DND-41 (cell line): ENCODE measurements around the gene SCAMP1.

Experiments
- ATAC-seq: fragments of 200-7000 bp; cut with Tn5 transposase; 3 replicates; pipeline ENCODE4 v1.9.1; 2021; ENCODE audit warnings: low read depth; ENCODE audit not compliant: insufficient read depth
- DNase-seq: peaks from one replicate; pipeline ENCODE4 v3.0.0-alpha.2; 2020
- H2AFZ ChIP-seq: 2 replicates; pipeline ENCODE4 v1.6.0; 2012; ENCODE audit warnings: low read depth, low read length
- H3K27ac ChIP-seq: 2 replicates; pipeline ENCODE4 v1.5.1; 2012; ENCODE audit warnings: low read length, inconsistent platforms
- H3K27me3 ChIP-seq: fragments of 200-600 bp; sonication (generic); 2 replicates; pipeline ENCODE4 v1.6.0; 2012; ENCODE audit warnings: low read length, mild to moderate bottlenecking, inconsistent platforms; ENCODE audit not compliant: insufficient read depth, poor library complexity
- H3K36me3 ChIP-seq: 2 replicates; pipeline ENCODE4 v1.5.1; 2012; ENCODE audit warnings: low read length, inconsistent platforms; ENCODE audit not compliant: insufficient read depth
- H3K4me1 ChIP-seq: 2 replicates; pipeline ENCODE4 v1.5.1; 2012; ENCODE audit warnings: mild to moderate bottlenecking, low read length; ENCODE audit not compliant: insufficient read depth
- H3K4me2 ChIP-seq: 2 replicates; pipeline ENCODE4 v1.6.0; 2012; ENCODE audit warnings: mild to moderate bottlenecking, moderate library complexity, low read length, inconsistent platforms; ENCODE audit not compliant: insufficient read depth
- H3K4me3 ChIP-seq, 2 experiments: fragments of 200-600 bp in 1 of 2; shearing (Covaris generic) in 1 of 2; 2 replicates each; pipeline ENCODE4 v1.5.1; 2012 to 2016; ENCODE audit warnings: inconsistent platforms in 2 of 2, low read length in 2 of 2, mild to moderate bottlenecking in 2 of 2, low read depth in 1 of 2, moderate library complexity in 1 of 2
- H3K79me2 ChIP-seq: 2 replicates; pipeline ENCODE4 v1.6.0; 2012; ENCODE audit warnings: low read length, inconsistent platforms; ENCODE audit not compliant: insufficient read depth
- H3K9ac ChIP-seq: 2 replicates; pipeline ENCODE4 v1.6.0; 2012; ENCODE audit warnings: low read depth, mild to moderate bottlenecking, inconsistent platforms, low read length, moderate library complexity
- H3K9me3 ChIP-seq: 2 replicates; pipeline ENCODE4 v1.5.1; 2012; ENCODE audit warnings: low read length, moderate library complexity, mild to moderate bottlenecking, inconsistent platforms; ENCODE audit not compliant: insufficient read depth, severe bottlenecking
- H4K20me1 ChIP-seq: 2 replicates; pipeline ENCODE4 v1.6.0; 2012; ENCODE audit warnings: low read length; ENCODE audit not compliant: insufficient read depth
- CTCF ChIP-seq: IDR thresholded peaks from 2 replicates; pipeline ENCODE4 v1.5.1; 2012; ENCODE audit warnings: borderline replicate concordance, low read length, moderate library complexity, mild to moderate bottlenecking; ENCODE audit not compliant: poor library complexity, severe bottlenecking; ENCODE audit errors: extremely low read depth
- EZH2 ChIP-seq: IDR thresholded peaks from 3 replicates; pipeline ENCODE4 v1.6.1; 2012; ENCODE audit warnings: borderline replicate concordance, low read depth, mild to moderate bottlenecking, moderate library complexity, low read length, inconsistent platforms; ENCODE audit not compliant: severe bottlenecking

Gene SCAMP1

GRCh38 chr5:78364005-78364404 lies 3.6 kb downstream of the SCAMP1 start:
- no peak overlapping the region for H3K9ac ChIP-seq
- DNase-seq = no peak
- H3K9me3 ChIP-seq = no peaks in the 10 kb centered on the region
- H3K27ac ChIP-seq = no peak overlapping the region
- ATAC-seq = no peak
- H3K79me2 ChIP-seq = peaks cover 70% of the 10 kb centered on the region
- no peak overlapping the region for H3K4me2 ChIP-seq
- H2AFZ ChIP-seq = no peak overlapping the region
- peaks cover 23% of the 10 kb centered on the region for H3K4me1 ChIP-seq
- peaks cover under 1% of the 10 kb centered on the region; the same call in 1 of the 2 replicates for H3K36me3 ChIP-seq
- peaks cover 5% of the 10 kb centered on the region; the same call in 1 of the 2 replicates for H4K20me1 ChIP-seq
- no peak for TF ChIP-seq EZH2
- TF ChIP-seq CTCF = no peak
- H3K4me3 ChIP-seq = no peak overlapping the region
- no peaks in the 10 kb centered on the region for H3K27me3 ChIP-seq

GRCh38 chr5:78367318-78367991 lies 7.0 kb downstream of the SCAMP1 start:
- Histone ChIP-seq H3K4me3 (no peak overlapping the region), H3K27ac (no peak overlapping the region), H4K20me1 (peaks cover 11% of the 10 kb centered on the region), H3K9ac (no peak overlapping the region), H3K27me3 (no peaks in the 10 kb centered on the region), H3K4me2 (no peak overlapping the region), H2AFZ (no peak overlapping the region), H3K4me1 (peaks cover 2% of the 10 kb centered on the region; the same call in 1 of the 2 replicates), H3K9me3 (no peaks in the 10 kb centered on the region), H3K79me2 (peaks cover 72% of the 10 kb centered on the region), H3K36me3 (no peaks in the 10 kb centered on the region)
- DNase-seq = no peak
- no peak for TF ChIP-seq EZH2
- TF ChIP-seq CTCF = peak; percentile 20
- no peak for ATAC-seq

GRCh38 chr5:78369680-78370079 lies 9.3 kb downstream of the SCAMP1 start:
- H3K27ac ChIP-seq = no peak overlapping the region
- no peak overlapping the region for H3K4me2 ChIP-seq
- ATAC-seq = no peak

More at GRCh38 chr5:78369680-78370079, 9.3 kb downstream of the SCAMP1 start:
- Histone ChIP-seq H3K36me3 (no peaks in the 10 kb centered on the region), H3K79me2 (peaks cover 69% of the 10 kb centered on the region), H3K4me1 (no peaks in the 10 kb centered on the region), H3K9ac (no peak overlapping the region), H3K9me3 (no peaks in the 10 kb centered on the region), H2AFZ (no peak overlapping the region), H4K20me1 (peaks cover 11% of the 10 kb centered on the region), H3K27me3 (no peaks in the 10 kb centered on the region), H3K4me3 (no peak overlapping the region)
- TF ChIP-seq CTCF = no peak
- no peak for TF ChIP-seq EZH2
- DNase-seq = no peak
